Measurements from ENCODE around the gene KCNQ1.
A peak's percentile ranks its signal among the peaks of the same experiment; 100 is the strongest.

Gene KCNQ1

GRCh38 chr11:2813141-2813908, 368.5 kb downstream of the KCNQ1 start:
- no peak for DNase-seq (ENCODE audit: extremely low read depth, low read depth)
- TF ChIP-seq, protein P1, sequence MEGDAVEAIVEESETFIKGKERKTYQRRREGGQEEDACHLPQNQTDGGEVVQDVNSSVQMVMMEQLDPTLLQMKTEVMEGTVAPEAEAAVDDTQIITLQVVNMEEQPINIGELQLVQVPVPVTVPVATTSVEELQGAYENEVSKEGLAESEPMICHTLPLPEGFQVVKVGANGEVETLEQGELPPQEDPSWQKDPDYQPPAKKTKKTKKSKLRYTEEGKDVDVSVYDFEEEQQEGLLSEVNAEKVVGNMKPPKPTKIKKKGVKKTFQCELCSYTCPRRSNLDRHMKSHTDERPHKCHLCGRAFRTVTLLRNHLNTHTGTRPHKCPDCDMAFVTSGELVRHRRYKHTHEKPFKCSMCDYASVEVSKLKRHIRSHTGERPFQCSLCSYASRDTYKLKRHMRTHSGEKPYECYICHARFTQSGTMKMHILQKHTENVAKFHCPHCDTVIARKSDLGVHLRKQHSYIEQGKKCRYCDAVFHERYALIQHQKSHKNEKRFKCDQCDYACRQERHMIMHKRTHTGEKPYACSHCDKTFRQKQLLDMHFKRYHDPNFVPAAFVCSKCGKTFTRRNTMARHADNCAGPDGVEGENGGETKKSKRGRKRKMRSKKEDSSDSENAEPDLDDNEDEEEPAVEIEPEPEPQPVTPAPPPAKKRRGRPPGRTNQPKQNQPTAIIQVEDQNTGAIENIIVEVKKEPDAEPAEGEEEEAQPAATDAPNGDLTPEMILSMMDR (IDR thresholded peaks at IDR 0.05; ENCODE audit: low read depth, low read length): no peak

GRCh38 chr11:2813968-2814367, 369.2 kb downstream of the KCNQ1 start:
- no peak for DNase-seq (ENCODE audit: extremely low read depth, low read depth)
- TF ChIP-seq, protein P1 (IDR thresholded peaks at IDR 0.05; ENCODE audit: low read depth, low read length): no peak

DNA sequence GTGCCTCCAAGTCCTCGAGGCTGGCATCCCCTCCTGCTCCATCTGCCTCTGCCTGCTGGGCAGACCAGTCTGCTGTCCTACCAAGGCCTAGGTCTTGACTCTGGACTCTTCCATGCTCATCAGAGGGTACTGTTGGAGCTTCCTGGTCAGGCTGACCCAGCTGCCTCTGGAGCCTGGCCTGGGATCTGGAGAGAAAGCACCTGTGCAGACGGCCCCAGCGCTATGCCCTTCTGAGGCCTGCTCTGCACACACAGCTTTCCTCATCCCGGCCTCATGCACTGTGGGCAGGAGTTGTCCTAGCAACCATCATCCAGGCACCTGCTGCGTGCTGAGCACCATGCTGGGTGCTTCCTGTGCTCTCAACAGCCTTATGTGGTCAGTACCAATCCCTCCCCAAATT, 369.9 kb downstream of the KCNQ1 start:
- TF ChIP-seq, protein P1 (IDR thresholded peaks at IDR 0.05; ENCODE audit: low read depth, low read length): no peak
- no peak for DNase-seq (ENCODE audit: extremely low read depth, low read depth)

- DNase-seq (ENCODE audit: extremely low read depth, low read depth): no peak
- TF ChIP-seq, protein P1 (IDR thresholded peaks at IDR 0.05; ENCODE audit: low read depth, low read length): no peak
Measured at GRCh38 chr11:2815762-2816496, 371.1 kb downstream of the KCNQ1 start.

GRCh38 chr11:2816523-2816922, 371.7 kb downstream of the KCNQ1 start:
- TF ChIP-seq, protein P1 (IDR thresholded peaks at IDR 0.05; ENCODE audit: low read depth, low read length): no peak
- DNase-seq (ENCODE audit: extremely low read depth, low read depth): no peak

GRCh38 chr11:2816941-2817421, 372.2 kb downstream of the KCNQ1 start:
- TF ChIP-seq, protein P1 (IDR thresholded peaks at IDR 0.05; ENCODE audit: low read depth, low read length): no peak
- DNase-seq (ENCODE audit: extremely low read depth, low read depth): peak; percentile 71

DNA sequence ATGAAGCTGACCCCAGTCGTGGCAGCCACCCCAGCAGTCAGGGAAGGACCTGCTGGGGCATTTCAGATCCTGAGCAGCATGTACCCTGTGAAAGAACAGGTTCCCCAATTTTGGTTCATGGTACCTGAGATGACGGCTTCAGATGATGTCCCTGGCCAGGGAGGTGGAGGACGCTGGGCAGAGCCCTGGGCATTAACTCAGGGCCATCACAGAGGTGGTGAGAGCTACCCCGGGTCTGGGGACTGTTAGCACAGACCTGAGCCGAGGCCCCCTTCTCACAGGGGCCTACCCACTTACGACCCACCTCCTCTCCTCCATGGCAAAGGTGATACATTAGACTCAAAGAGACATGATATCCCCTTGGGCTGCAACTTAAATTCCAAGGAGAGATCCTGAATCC, 372.6 kb downstream of the KCNQ1 start:
- TF ChIP-seq, protein P1 (IDR thresholded peaks at IDR 0.05; ENCODE audit: low read depth, low read length): no peak
- no peak for DNase-seq (ENCODE audit: extremely low read depth, low read depth)
